Neuronal stem cell (in vitro differentiated cells): Measurements from ENCODE around the gene PHC2.

ENCODE experiments used
- DNase-seq: peaks from one replicate; pipeline ENCODE4 v3.0.0-alpha.2; 2013; ENCODE audit warnings: low spot score
- H2AFZ ChIP-seq: one replicate; pipeline ENCODE4 v1.6.1; 2013; ENCODE audit warnings: mild to moderate bottlenecking, low read length, inconsistent platforms
- H2AK5ac ChIP-seq: 2 replicates; pipeline ENCODE4 v1.6.1; 2013; ENCODE audit warnings: low read depth, mild to moderate bottlenecking, inconsistent platforms, low read length, moderate library complexity, mixed read lengths
- H2BK120ac ChIP-seq: 2 replicates; pipeline ENCODE4 v1.6.1; 2013; ENCODE audit warnings: low read depth, mild to moderate bottlenecking, inconsistent platforms, low read length, moderate library complexity, mixed read lengths
- H2BK12ac ChIP-seq: one replicate; pipeline ENCODE4 v1.6.1; 2013; ENCODE audit warnings: low read length, inconsistent platforms
- H2BK15ac ChIP-seq: 2 replicates; pipeline ENCODE4 v1.6.1; 2013; ENCODE audit warnings: mild to moderate bottlenecking, low read length, inconsistent platforms, mixed read lengths
- H2BK5ac ChIP-seq: one replicate; pipeline ENCODE4 v1.6.1; 2013; ENCODE audit warnings: inconsistent platforms, mild to moderate bottlenecking, low read length, moderate library complexity
- H3K14ac ChIP-seq: one replicate; pipeline ENCODE4 v1.6.1; 2013; ENCODE audit warnings: low read length, inconsistent platforms
- H3K18ac ChIP-seq: 2 replicates; pipeline ENCODE4 v1.6.1; 2013; ENCODE audit warnings: low read length, inconsistent platforms
- H3K23ac ChIP-seq: 2 replicates; pipeline ENCODE4 v1.6.1; 2013; ENCODE audit warnings: low read depth, mild to moderate bottlenecking, mixed read lengths, low read length, inconsistent platforms; ENCODE audit not compliant: poor library complexity
- H3K27ac ChIP-seq: replicated peaks from 3 replicates; pipeline ENCODE4 v1.5.1; 2013; ENCODE audit warnings: low read length, inconsistent platforms
- H3K27me3 ChIP-seq, 3 experiments: 2 replicates each; pipeline ENCODE4 v1.6.1; 2013; ENCODE audit warnings: low read length in 3 of 3, mild to moderate bottlenecking in 2 of 3, inconsistent platforms in 1 of 3, low read depth in 1 of 3, mixed read lengths in 1 of 3, moderate library complexity in 1 of 3; ENCODE audit not compliant: control insufficient read depth in 3 of 3, insufficient read depth in 3 of 3
- H3K36me3 ChIP-seq, 2 donors: replicated peaks in 1 of 2; 2 replicates each; pipeline ENCODE4 v1.6.1; 2013; ENCODE audit warnings: low read length in 2 of 2; ENCODE audit not compliant: control insufficient read depth in 2 of 2, insufficient read depth in 2 of 2
- H3K4ac ChIP-seq: 2 replicates; pipeline ENCODE4 v1.6.1; 2013; ENCODE audit warnings: inconsistent platforms, mild to moderate bottlenecking, low read length, moderate library complexity
- H3K4me1 ChIP-seq, 2 donors: 1 replicate in 1 of 2; 2 replicates in 1 of 2; pipeline ENCODE4 v1.6.1; 2013; ENCODE audit warnings: low read length in 2 of 2, low read depth in 1 of 2; ENCODE audit not compliant: control insufficient read depth in 2 of 2, insufficient read depth in 1 of 2
- H3K4me2 ChIP-seq: one replicate; pipeline ENCODE4 v1.6.1; 2013; ENCODE audit warnings: mild to moderate bottlenecking, low read length, inconsistent platforms; ENCODE audit not compliant: insufficient read depth, poor library complexity, severe bottlenecking
- H3K4me3 ChIP-seq, 2 donors: 2 replicates each; pipeline ENCODE4 v1.5.1; 2013; ENCODE audit warnings: low read length in 2 of 2, mild to moderate bottlenecking in 2 of 2, inconsistent platforms in 1 of 2, moderate library complexity in 1 of 2
- H3K79me1 ChIP-seq: one replicate; pipeline ENCODE4 v1.6.1; 2013; ENCODE audit warnings: low read depth, mild to moderate bottlenecking, inconsistent platforms, low read length, moderate library complexity
- H3K9ac ChIP-seq: one replicate; pipeline ENCODE4 v1.6.1; 2013; ENCODE audit warnings: mild to moderate bottlenecking, low read depth, low read length, inconsistent platforms; ENCODE audit not compliant: poor library complexity
- H3K9me3 ChIP-seq, 2 donors: replicated peaks in 1 of 2; 2 replicates each; pipeline versions ENCODE3 to v1.6.1; 2013; ENCODE audit warnings: low read length in 2 of 2, mild to moderate bottlenecking in 2 of 2, inconsistent platforms in 1 of 2, low read depth in 1 of 2, mixed read lengths in 1 of 2, moderate library complexity in 1 of 2; ENCODE audit not compliant: control insufficient read depth in 2 of 2, insufficient read depth in 1 of 2
- H4K8ac ChIP-seq: one replicate; pipeline ENCODE4 v1.6.1; 2013; ENCODE audit warnings: low read depth, mild to moderate bottlenecking, inconsistent platforms, low read length, moderate library complexity
- H4K91ac ChIP-seq: one replicate; pipeline ENCODE4 v1.6.1; 2013; ENCODE audit warnings: low read length, low read depth, mild to moderate bottlenecking, inconsistent platforms; ENCODE audit not compliant: poor library complexity
- WGBS, 2 donors: extraction: QIAGEN DNeasy Blood & Tissue Kit; methylation state at CpG; one replicate each; pipeline ENCODE4 v1.1.7; 2013; ENCODE audit warnings: missing lambda C conversion rate in 2 of 2, mixed read lengths in 1 of 2; ENCODE audit not compliant: insufficient read length in 2 of 2, insufficient replicate concordance in 1 of 2; ENCODE audit errors: extremely low coverage in 2 of 2; 5-methylcytosine and 5-hydroxymethylcytosine counted together

Gene PHC2

DNA sequence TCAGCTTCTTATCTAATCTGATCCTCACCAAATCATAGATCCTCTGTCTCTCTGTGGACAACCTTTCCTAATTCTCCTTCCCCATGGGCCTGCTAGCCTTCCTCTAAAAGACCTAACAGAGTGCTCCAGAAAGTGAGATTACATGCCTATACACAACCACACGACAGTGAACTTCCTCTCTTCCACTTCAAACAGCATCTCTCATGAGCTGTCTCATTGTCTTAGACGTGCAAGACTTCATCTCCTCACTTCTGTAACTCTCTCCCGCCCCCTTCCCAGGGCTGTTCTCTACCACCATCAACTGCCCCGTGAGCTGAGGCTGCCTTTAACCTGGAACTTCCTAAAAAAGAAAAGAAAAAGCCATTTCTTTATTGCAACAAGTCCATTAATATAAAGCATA lies 95.9 kb downstream of the PHC2 start:
- Histone ChIP-seq H4K91ac (no peak overlapping the region), H3K4ac (no peak overlapping the region), H4K8ac (no peak overlapping the region), H2BK12ac (no peak overlapping the region), H3K23ac (no peak overlapping the region), H3K9ac (no peak overlapping the region), H2BK15ac (no peak overlapping the region), H3K79me1 (peaks cover 7% of the 10 kb centered on the region), H3K18ac (no peak overlapping the region), H3K36me3 (peaks cover 42 to 88% of the 10 kb centered on the region in 2 donors), H3K9me3 (no peaks in the 10 kb centered on the region), H3K4me3 (no peak overlapping the region), H2BK5ac (no peak overlapping the region), H2AFZ (no peak overlapping the region), H3K4me1 (peaks cover 28 to 38% of the 10 kb centered on the region in 2 donors), H3K14ac (no peak overlapping the region), H3K27me3 (no peaks in the 10 kb centered on the region), H2AK5ac (no peak overlapping the region), H3K4me2 (no peak overlapping the region), H2BK120ac (no peak overlapping the region), H3K27ac (no peak overlapping the region)
- no peak for DNase-seq
- WGBS, 2 donors = no CpG with 5 or more reads among the region's 4 CpGs

DNA sequence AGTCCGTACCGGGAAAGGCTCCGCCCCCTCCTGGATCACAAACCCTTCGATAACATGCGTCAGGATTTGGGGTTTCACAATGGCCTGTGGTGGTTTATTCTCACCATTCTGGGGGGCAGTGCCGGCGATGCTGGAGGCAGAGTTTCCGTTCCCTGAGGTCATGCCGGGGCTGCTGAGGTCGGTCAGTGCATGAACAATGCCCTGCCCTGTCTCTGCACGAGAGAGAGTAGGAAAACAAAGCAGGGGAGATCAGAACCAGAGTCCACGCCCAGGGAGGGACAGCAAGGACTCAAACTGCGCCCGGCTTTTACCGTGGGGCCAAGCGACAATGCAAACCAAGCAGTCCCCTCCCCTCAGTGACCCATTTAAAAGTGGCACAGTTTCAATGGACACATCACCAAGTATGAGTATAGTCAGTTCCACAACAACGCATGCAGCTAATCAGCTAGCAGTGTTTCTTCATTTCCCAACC lies 96.8 kb downstream of the PHC2 start:
- Histone ChIP-seq H2AK5ac (no peak overlapping the region), H4K8ac (no peak overlapping the region), H3K4me1 (peaks cover 19 to 30% of the 10 kb centered on the region in 2 donors), H3K36me3 (peaks cover 50 to 90% of the 10 kb centered on the region in 2 donors), H3K4me3 (no peak overlapping the region), H3K9ac (no peak overlapping the region), H2BK5ac (no peak overlapping the region), H2BK120ac (no peak overlapping the region), H3K4ac (no peak overlapping the region), H3K18ac (no peak overlapping the region), H3K4me2 (no peak overlapping the region), H4K91ac (no peak overlapping the region), H3K14ac (no peak overlapping the region), H2AFZ (no peak overlapping the region), H3K27me3 (no peaks in the 10 kb centered on the region), H2BK15ac (no peak overlapping the region), H3K23ac (no peak overlapping the region), H3K27ac (no peak overlapping the region), H2BK12ac (no peak overlapping the region), H3K9me3 (no peaks in the 10 kb centered on the region), H3K79me1 (peaks cover 7% of the 10 kb centered on the region)
- WGBS, 2 donors = no CpG with 5 or more reads among the region's 17 CpGs
- DNase-seq = no peak

DNA sequence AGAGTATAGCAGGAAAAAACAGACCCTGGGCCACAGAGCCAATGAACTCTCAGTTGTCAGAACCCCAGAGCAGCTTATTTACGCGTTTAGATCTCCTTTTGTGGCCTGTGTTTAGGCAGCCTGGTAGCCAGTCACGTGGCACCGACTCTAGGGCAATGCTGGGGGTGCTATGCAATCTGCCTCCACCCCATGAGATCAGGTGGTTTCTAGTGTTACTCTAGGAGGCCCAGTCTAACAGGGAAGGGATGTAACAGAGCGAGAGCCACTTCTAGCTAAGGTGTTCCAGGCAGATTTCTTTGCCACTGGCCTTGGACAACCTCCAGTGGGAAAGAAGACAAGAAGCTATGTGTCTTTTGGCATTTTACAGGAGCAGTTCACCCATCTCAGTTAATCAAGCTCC lies 98.0 kb downstream of the PHC2 start:
- no peak overlapping the region for H4K91ac ChIP-seq
- no peak overlapping the region for H3K14ac ChIP-seq
- no peak overlapping the region for H2AFZ ChIP-seq
- peaks cover 7 to 23% of the 10 kb centered on the region in 2 donors for H3K4me1 ChIP-seq
- DNase-seq = no peak
- H3K9ac ChIP-seq = peak overlapping the region; percentile 0
- H3K4ac ChIP-seq = no peak overlapping the region
- H3K36me3 ChIP-seq = peaks cover 58 to 97% of the 10 kb centered on the region in 2 donors
- H3K4me3 ChIP-seq = no peak overlapping the region
- no peak overlapping the region for H3K23ac ChIP-seq
- H3K27me3 ChIP-seq = no peaks in the 10 kb centered on the region
- WGBS, 2 donors = no CpG with 5 or more reads among the region's 5 CpGs
- H3K79me1 ChIP-seq = peaks cover 8% of the 10 kb centered on the region
- no peak overlapping the region for H2AK5ac ChIP-seq
- H3K9me3 ChIP-seq = no peaks in the 10 kb centered on the region
- H3K27ac ChIP-seq = no peak overlapping the region
- no peak overlapping the region for H4K8ac ChIP-seq
- H2BK15ac ChIP-seq = no peak overlapping the region
- no peak overlapping the region for H3K18ac ChIP-seq
- no peak overlapping the region for H3K4me2 ChIP-seq
- no peak overlapping the region for H2BK5ac ChIP-seq
- no peak overlapping the region for H2BK12ac ChIP-seq
- no peak overlapping the region for H2BK120ac ChIP-seq

DNA sequence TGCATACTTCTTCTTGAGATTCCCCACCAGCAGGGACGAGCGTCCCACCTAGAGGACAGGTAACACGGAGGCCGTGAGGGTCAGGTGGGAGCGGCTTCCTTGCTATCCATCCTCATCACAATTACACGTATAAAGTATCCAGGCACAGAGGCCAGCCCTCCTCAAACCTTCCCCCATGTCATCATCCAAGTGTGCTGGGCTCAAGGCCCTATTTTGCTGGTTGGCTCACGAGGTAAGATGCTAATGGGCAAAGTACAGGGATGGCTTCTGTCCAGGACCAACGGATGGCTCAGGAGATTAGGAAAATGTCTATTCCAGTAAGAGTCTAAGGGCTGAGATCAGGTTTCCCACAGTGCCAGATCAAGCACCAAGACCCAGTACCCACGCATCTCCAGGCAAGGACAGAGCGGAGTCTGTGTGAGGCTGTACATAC lies 98.5 kb downstream of the PHC2 start:
- Histone ChIP-seq H3K4me2 (no peak overlapping the region), H3K4me3 (no peak overlapping the region), H3K23ac (no peak overlapping the region), H4K8ac (no peak overlapping the region), H4K91ac (no peak overlapping the region), H3K27ac (no peak overlapping the region), H3K9me3 (no peaks in the 10 kb centered on the region), H3K4me1 (peaks cover 2 to 21% of the 10 kb centered on the region in 2 donors), H3K9ac (no peak overlapping the region), H3K14ac (no peak overlapping the region), H2AFZ (no peak overlapping the region), H2BK15ac (no peak overlapping the region), H3K36me3 (peaks cover 62 to 97% of the 10 kb centered on the region in 2 donors), H2AK5ac (no peak overlapping the region), H3K27me3 (no peaks in the 10 kb centered on the region), H3K4ac (no peak overlapping the region), H2BK120ac (no peak overlapping the region), H3K18ac (no peak overlapping the region), H3K79me1 (peaks cover 8% of the 10 kb centered on the region), H2BK5ac (no peak overlapping the region), H2BK12ac (no peak overlapping the region)
- WGBS, 2 donors = no CpG with 5 or more reads among the region's 10 CpGs
- DNase-seq = no peak
